ENCODE measurements around the gene INVS. TPM values are rescaled to one million over a fixed set of nuclear protein-coding genes. Genes with fewer than 3 reads are reported as not detected.
"Not testable (repeated sequence)": the region's sequence is repeated elsewhere in the genome, so short reads cannot be mapped to it uniquely, and the experiment has no call there.

Gene INVS
- total RNA-seq, 2 donors from 2014 or later = 15.3 to 17.7 TPM

GRCh38 chr9:100071271-100071670 is 27.8 kb upstream of the INVS start:
- H3K4me1 Mint-ChIP-seq = peaks cover 11% of the 10 kb centered on the region
- no peak overlapping the region for H3K27ac Mint-ChIP-seq
- no peak for ATAC-seq (replicated peaks)
- no peaks in the 10 kb centered on the region for H3K9me3 Mint-ChIP-seq
- no peak overlapping the region for H3K4me3 Mint-ChIP-seq
- H3K27me3 Mint-ChIP-seq = no peaks in the 10 kb centered on the region
- H3K36me3 Mint-ChIP-seq (ENCODE audit: low read depth) = no peaks in the 10 kb centered on the region

GRCh38 chr9:100072805-100073204 is 26.2 kb upstream of the INVS start:
- no peaks in the 10 kb centered on the region for H3K36me3 Mint-ChIP-seq (ENCODE audit: low read depth)
- H3K27ac Mint-ChIP-seq = no peak overlapping the region
- no peak overlapping the region for H3K4me3 Mint-ChIP-seq
- ATAC-seq (replicated peaks) = no peak
- no peaks in the 10 kb centered on the region for H3K27me3 Mint-ChIP-seq
- peaks cover 13% of the 10 kb centered on the region for H3K4me1 Mint-ChIP-seq
- no peaks in the 10 kb centered on the region for H3K9me3 Mint-ChIP-seq

- Mint-ChIP-seq H3K4me3 (no peak overlapping the region), H3K4me1 (peaks cover 18% of the 10 kb centered on the region), H3K27me3 (no peaks in the 10 kb centered on the region), H3K36me3 (ENCODE audit: low read depth) (no peaks in the 10 kb centered on the region), H3K9me3 (no peaks in the 10 kb centered on the region), H3K27ac (no peak overlapping the region)
- ATAC-seq (replicated peaks) = no peak
Observed at GRCh38 chr9:100074093-100074492, 24.9 kb upstream of the INVS start.

- H3K27ac Mint-ChIP-seq = no peak overlapping the region
- H3K36me3 Mint-ChIP-seq (ENCODE audit: low read depth) = no peaks in the 10 kb centered on the region
- no peak for ATAC-seq (replicated peaks)
- H3K27me3 Mint-ChIP-seq = no peaks in the 10 kb centered on the region
- H3K9me3 Mint-ChIP-seq = no peaks in the 10 kb centered on the region
- H3K4me1 Mint-ChIP-seq = peaks cover 18% of the 10 kb centered on the region
- H3K4me3 Mint-ChIP-seq = no peak overlapping the region
Observed at GRCh38 chr9:100074989-100075388, 24.1 kb upstream of the INVS start.

GRCh38 chr9:100076256-100076655 is 22.8 kb upstream of the INVS start:
- H3K4me1 Mint-ChIP-seq = peaks cover 25% of the 10 kb centered on the region
- not testable (repeated sequence) for H3K36me3 Mint-ChIP-seq (ENCODE audit: low read depth); H3K4me3 Mint-ChIP-seq; H3K27me3 Mint-ChIP-seq; H3K9me3 Mint-ChIP-seq; H3K27ac Mint-ChIP-seq; ATAC-seq (replicated peaks)

- Mint-ChIP-seq H3K27me3 (no peaks in the 10 kb centered on the region), H3K9me3 (no peaks in the 10 kb centered on the region), H3K4me3 (peak overlapping the region; percentile 49), H3K36me3 (ENCODE audit: low read depth) (no peaks in the 10 kb centered on the region), H3K4me1 (peaks cover 53% of the 10 kb centered on the region), H3K27ac (no peak overlapping the region)
- no peak for ATAC-seq (replicated peaks)
Observed at GRCh38 chr9:100082782-100083181, 16.3 kb upstream of the INVS start.

- Mint-ChIP-seq H3K4me3 (peak overlapping the region; percentile 49), H3K27ac (peak overlapping the region; percentile 75), H3K36me3 (ENCODE audit: low read depth) (no peaks in the 10 kb centered on the region), H3K27me3 (no peaks in the 10 kb centered on the region), H3K9me3 (no peaks in the 10 kb centered on the region), H3K4me1 (peaks cover 61% of the 10 kb centered on the region)
- peak; percentile 65 for ATAC-seq (replicated peaks)
Observed at GRCh38 chr9:100083448-100084127, 15.5 kb upstream of the INVS start.

GRCh38 chr9:100084128-100084453 is 15.0 kb upstream of the INVS start:
- Mint-ChIP-seq H3K27me3 (no peaks in the 10 kb centered on the region), H3K4me1 (peaks cover 58% of the 10 kb centered on the region), H3K9me3 (no peaks in the 10 kb centered on the region), H3K27ac (peak overlapping the region; percentile 75), H3K4me3 (peak overlapping the region; percentile 49), H3K36me3 (ENCODE audit: low read depth) (no peaks in the 10 kb centered on the region)
- peak; percentile 22 for ATAC-seq (replicated peaks)

- peak overlapping the region; percentile 79 for H3K27ac Mint-ChIP-seq
- H3K4me3 Mint-ChIP-seq = no peak overlapping the region
- peak; percentile 82 for ATAC-seq (replicated peaks)
- H3K4me1 Mint-ChIP-seq = peaks cover 58% of the 10 kb centered on the region
- no peaks in the 10 kb centered on the region for H3K27me3 Mint-ChIP-seq
- H3K9me3 Mint-ChIP-seq = no peaks in the 10 kb centered on the region
- no peaks in the 10 kb centered on the region for H3K36me3 Mint-ChIP-seq (ENCODE audit: low read depth)
Observed at GRCh38 chr9:100084734-100085133, 14.3 kb upstream of the INVS start.

GRCh38 chr9:100086097-100086635 is 12.9 kb upstream of the INVS start:
- peak; percentile 6 for ATAC-seq (replicated peaks)
- Mint-ChIP-seq H3K27ac (peak overlapping the region; percentile 30), H3K4me1 (peaks cover 55% of the 10 kb centered on the region), H3K27me3 (no peaks in the 10 kb centered on the region), H3K9me3 (no peaks in the 10 kb centered on the region), H3K36me3 (ENCODE audit: low read depth) (no peaks in the 10 kb centered on the region), H3K4me3 (peak overlapping the region; percentile 11)

GRCh38 chr9:100087218-100087617 is 11.8 kb upstream of the INVS start:
- Mint-ChIP-seq H3K9me3 (no peaks in the 10 kb centered on the region), H3K4me3 (peak overlapping the region; percentile 66), H3K36me3 (ENCODE audit: low read depth) (peaks cover 4% of the 10 kb centered on the region), H3K27ac (peak overlapping the region; percentile 81), H3K27me3 (no peaks in the 10 kb centered on the region), H3K4me1 (peaks cover 60% of the 10 kb centered on the region)
- ATAC-seq (replicated peaks) = no peak

GRCh38 chr9:100088202-100088601 is 10.8 kb upstream of the INVS start:
- no peaks in the 10 kb centered on the region for H3K9me3 Mint-ChIP-seq
- peak; percentile 58 for ATAC-seq (replicated peaks)
- H3K4me3 Mint-ChIP-seq = peak overlapping the region; percentile 66
- no peaks in the 10 kb centered on the region for H3K27me3 Mint-ChIP-seq
- peaks cover 58% of the 10 kb centered on the region for H3K4me1 Mint-ChIP-seq
- peak overlapping the region; percentile 81 for H3K27ac Mint-ChIP-seq
- peaks cover 8% of the 10 kb centered on the region for H3K36me3 Mint-ChIP-seq (ENCODE audit: low read depth)

- Mint-ChIP-seq H3K9me3 (no peaks in the 10 kb centered on the region), H3K4me1 (peaks cover 40% of the 10 kb centered on the region)
Observed at GRCh38 chr9:100090880-100091279, 8.2 kb upstream of the INVS start.

GRCh38 chr9:100091650-100092049 is 7.4 kb upstream of the INVS start:
- Mint-ChIP-seq H3K27me3 (no peaks in the 10 kb centered on the region), H3K4me1 (peaks cover 40% of the 10 kb centered on the region), H3K36me3 (ENCODE audit: low read depth) (peaks cover 17% of the 10 kb centered on the region), H3K9me3 (no peaks in the 10 kb centered on the region), H3K4me3 (no peak overlapping the region), H3K27ac (peak overlapping the region; percentile 50)
- ATAC-seq (replicated peaks) = peak; percentile 59

More at GRCh38 chr9:100090880-100091279, 8.2 kb upstream of the INVS start:
- H3K36me3 Mint-ChIP-seq (ENCODE audit: low read depth) = peaks cover 17% of the 10 kb centered on the region
- no peak overlapping the region for H3K4me3 Mint-ChIP-seq
- H3K27ac Mint-ChIP-seq = no peak overlapping the region
- H3K27me3 Mint-ChIP-seq = no peaks in the 10 kb centered on the region
- no peak for ATAC-seq (replicated peaks)

- Mint-ChIP-seq H3K27ac (peak overlapping the region; percentile 50), H3K9me3 (no peaks in the 10 kb centered on the region), H3K36me3 (ENCODE audit: low read depth) (peaks cover 17% of the 10 kb centered on the region), H3K27me3 (no peaks in the 10 kb centered on the region), H3K4me3 (no peak overlapping the region), H3K4me1 (peaks cover 40% of the 10 kb centered on the region)
- ATAC-seq (replicated peaks) = no peak
Observed at GRCh38 chr9:100092066-100092465, 7.0 kb upstream of the INVS start.
